22Rv1 (cell line): Measurements from ENCODE around the gene CMBL.
"Not testable (repeated sequence)": the region's sequence is repeated elsewhere in the genome, so short reads cannot be mapped to it uniquely, and the experiment has no call there.

Experiments used
- H3K27ac ChIP-seq: fragments of 450-650 bp; 2 replicates; pipeline ENCODE4 v1.5.1; 2017
- ZFX ChIP-seq: fragments of 450-650 bp; IDR thresholded peaks from 2 replicates; pipeline ENCODE4 v1.6.1; 2017; ENCODE audit warnings: antibody characterized with exemption, borderline replicate concordance
- TF ChIP-seq, protein P1 (sequence below): fragments of 450-650 bp; IDR thresholded peaks from 2 replicates; pipeline ENCODE4 v1.5.1; 2017; ENCODE audit warnings: mild to moderate bottlenecking

Gene CMBL

DNA sequence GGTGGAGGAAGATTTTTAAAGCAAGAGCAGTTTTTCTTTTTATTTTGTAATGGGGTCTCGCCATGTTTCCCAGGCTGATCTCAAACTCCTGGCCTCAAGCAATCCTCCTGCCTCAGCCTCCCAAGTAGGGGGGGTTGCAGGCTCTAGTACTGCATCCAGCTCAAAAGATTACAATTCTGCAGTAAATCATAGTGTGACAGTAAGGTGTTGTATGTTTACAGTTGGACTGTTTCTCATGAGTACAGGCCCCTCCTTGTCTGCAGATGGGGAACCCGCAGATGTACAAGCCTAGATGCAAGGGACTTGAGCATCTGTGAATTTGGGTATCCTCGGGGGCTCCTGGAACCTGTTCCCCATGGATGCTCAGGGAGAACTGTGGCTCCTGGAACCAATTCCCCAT lies 54.3 kb downstream of the CMBL start:
- no peak overlapping the region for H3K27ac ChIP-seq
- TF ChIP-seq, protein P1, sequence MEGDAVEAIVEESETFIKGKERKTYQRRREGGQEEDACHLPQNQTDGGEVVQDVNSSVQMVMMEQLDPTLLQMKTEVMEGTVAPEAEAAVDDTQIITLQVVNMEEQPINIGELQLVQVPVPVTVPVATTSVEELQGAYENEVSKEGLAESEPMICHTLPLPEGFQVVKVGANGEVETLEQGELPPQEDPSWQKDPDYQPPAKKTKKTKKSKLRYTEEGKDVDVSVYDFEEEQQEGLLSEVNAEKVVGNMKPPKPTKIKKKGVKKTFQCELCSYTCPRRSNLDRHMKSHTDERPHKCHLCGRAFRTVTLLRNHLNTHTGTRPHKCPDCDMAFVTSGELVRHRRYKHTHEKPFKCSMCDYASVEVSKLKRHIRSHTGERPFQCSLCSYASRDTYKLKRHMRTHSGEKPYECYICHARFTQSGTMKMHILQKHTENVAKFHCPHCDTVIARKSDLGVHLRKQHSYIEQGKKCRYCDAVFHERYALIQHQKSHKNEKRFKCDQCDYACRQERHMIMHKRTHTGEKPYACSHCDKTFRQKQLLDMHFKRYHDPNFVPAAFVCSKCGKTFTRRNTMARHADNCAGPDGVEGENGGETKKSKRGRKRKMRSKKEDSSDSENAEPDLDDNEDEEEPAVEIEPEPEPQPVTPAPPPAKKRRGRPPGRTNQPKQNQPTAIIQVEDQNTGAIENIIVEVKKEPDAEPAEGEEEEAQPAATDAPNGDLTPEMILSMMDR: no peak
- no peak for TF ChIP-seq ZFX

DNA sequence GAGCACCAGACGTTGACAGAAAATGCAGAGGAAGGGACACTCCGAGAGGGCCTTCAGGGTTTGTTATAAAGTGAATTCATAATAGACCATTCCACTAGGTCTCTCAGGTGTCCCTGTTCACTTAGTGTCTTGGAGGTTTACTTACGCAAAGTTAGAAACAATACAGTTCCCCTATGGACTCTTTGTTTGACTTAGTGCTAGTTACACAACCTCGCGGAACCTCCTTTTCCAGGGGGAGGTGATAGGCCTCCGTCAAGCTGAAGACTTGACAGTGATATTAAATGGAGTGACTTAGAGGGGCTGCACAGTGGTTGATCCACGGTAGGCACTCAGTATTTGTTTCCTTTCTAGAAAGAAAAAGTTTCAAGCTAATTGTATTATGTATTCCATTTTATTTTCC lies 56.3 kb downstream of the CMBL start:
- TF ChIP-seq, protein P1: no peak
- no peak for TF ChIP-seq ZFX
- peak overlapping the region; percentile 86 for H3K27ac ChIP-seq

DNA sequence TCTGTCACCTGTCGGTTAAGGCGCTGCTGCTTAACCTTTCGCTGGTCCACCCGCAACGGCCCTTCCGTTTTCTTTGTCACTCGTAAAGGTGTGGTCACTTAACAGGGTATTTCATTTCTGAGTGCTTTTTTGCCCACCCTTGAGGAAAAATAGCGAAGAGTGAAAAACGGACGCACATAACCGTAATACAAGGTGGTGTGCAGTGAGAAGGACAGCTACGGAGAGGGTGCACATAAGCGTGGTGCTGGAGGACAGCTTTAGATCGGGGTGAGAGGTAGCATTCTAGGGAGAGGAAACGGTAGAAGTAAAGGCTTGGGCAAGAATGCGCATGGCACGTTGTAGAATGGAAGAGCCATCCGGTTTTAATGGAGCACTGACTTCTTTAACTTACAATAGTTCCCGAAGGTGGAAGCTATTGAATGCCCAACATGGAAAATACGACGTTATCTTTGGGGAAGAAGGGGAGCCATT lies 56.9 kb downstream of the CMBL start:
- TF ChIP-seq, protein P1: no peak
- TF ChIP-seq ZFX: no peak
- H3K27ac ChIP-seq: peak overlapping the region; percentile 86

DNA sequence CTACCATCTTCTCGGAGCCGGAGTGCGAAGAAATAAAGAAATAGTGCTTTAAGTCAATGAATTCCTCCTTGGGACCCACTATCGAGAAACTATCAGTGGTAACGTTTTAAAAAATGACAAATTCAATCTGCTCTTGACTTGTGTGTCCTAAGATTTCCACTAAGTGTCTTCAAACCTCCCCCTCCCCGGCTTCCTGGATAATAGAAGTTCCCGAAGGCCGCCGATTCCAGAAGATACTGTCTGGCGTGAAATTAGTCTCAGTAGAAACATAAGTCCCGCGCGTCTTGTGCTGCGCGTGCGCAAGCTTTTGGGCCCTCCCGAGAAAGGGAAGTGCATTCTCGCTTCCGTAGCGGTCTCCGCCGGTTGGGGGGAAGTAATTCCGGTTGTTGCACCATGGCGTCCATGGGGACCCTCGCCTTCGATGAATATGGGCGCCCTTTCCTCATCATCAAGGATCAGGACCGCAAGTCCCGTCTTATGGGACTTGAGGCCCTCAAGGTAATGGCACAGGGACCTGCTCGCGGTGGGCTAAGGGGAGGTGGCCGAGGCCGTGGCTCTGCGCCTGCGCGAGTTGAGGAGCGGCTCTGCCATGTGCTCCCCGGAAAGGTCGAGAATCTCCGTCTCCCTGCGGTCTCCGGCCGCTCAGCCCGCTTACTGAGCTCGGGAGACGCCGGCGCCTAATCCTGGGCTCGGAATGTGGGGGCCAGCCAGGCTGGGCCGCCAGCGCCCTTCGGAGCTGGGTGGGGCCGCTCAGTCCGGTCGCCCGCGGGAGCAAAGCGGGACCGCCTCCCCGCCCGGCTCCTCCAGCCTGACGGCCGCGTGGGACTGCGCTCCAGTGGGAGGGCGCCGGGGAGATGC lies 57.5 kb downstream of the CMBL start, which contains the start of gene CCT5:
CCT5 (plus strand) TSS at position 333 of the 858 bp plus-strand sequence; CDS start at position 394, 61 bp downstream.
- TF ChIP-seq, protein P1: no peak
- no peak for TF ChIP-seq ZFX
- peak within 1 kb of the TSS; percentile 86 for H3K27ac ChIP-seq

DNA sequence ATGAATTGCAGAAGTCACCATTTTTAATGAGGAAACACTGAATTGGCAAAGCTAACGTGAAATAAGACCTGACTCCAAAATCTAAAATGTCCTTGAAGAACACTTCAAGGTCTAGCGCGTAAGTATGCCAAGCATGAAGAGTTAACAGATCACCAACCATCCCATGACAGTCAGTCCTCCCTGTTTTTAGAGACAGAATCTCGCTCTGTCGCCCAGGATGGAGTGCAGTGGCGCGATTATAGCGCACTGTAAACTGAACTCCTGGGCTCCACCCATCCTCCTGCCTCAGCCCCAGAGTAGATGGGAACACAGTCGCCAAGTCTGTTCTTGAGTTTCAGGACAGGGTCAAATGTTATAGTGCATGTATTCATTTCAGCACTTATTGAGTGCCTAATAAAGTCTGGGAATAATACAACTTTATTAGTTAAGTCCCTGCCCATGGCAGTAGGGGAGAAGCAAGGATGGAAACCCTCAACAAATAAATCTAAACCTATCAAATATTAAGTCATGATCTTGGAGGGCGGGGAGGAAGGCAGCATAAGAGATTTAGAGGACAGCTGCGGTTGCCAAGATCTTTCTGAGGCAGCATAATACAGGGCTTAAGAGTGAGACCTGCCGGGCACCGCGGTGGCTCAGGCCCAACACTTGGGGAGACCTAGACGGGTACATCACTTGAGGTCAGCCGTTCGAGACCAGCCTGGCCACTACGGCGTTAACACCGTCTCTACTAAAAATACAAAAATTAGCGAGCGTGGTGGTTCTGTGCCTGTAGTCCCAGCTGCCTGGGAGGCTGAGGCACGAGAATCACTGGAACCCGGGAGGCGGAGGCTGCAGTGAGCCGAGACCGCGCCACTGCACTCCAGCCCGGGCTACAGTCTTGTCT lies 59.1 kb downstream of the CMBL start:
- no peak for TF ChIP-seq ZFX
- TF ChIP-seq, protein P1: no peak
- H3K27ac ChIP-seq: peak overlapping the region; percentile 86

DNA sequence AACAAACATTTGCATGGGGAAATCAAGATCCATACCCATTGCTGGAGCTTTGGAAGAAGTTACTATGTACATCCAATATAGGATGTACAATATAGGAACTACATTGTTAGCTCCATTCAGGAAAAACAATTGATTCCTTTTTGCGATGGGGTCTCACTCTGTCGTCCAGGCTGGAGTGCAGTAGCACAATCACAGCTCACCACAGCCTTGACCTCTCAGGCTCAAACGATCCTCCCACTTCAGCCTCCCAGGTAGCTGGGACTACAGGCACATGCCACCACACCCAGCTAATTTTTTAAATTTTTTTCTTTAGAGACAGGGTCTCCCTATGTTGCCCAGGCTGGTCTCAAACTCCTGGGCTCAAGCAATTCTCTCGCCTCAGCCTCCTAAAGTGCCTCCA lies 60.5 kb downstream of the CMBL start:
- not testable (repeated sequence) for H3K27ac ChIP-seq

DNA sequence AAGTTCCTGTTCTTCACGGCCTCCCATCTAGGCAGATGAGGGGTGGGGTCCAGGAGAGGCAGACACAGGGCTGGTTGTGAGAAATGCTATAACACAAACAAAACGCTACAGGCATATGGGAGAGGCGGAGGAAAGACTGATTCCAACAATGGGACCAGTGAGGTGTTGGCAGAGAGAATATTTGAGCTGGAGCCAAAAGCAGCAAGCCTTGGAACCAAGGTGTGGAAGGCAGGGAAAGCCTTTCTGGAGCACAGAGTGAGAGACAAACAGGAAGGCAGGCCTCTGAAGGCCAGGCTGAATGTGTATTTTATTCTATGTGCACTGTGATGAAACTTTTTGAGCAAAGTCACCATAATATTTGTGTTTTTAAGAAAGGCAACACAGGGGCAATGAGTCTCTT lies 60.9 kb downstream of the CMBL start:
- TF ChIP-seq, protein P1: no peak
- TF ChIP-seq ZFX: no peak
- no peak overlapping the region for H3K27ac ChIP-seq
